ENCODE results near the gene CUBN. TPM values are rescaled to one million over a fixed set of nuclear protein-coding genes. Genes with fewer than 3 reads are reported as not detected.

The CUBN gene
- total RNA-seq, 1 experiment from 2014 or later: 0.07 TPM

DNA sequence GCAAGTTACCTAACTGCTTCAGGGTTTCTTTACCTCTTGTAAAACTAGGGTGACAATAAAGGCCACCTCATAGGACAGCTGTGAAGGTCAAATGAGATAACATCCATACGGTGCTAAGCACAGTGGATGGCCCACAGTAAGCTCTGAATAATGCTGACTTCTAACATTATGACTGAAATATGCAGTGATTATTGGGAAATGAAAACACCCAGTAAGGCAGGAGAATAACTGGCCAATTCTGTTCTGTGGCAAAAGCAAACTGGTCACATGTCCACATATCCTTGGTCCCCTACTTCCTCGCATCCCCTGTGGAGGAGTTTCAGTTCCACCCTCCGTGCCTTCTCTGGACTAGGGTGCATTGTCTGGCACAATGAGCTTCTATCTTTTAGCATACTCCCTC, 1.4 kb downstream of the CUBN start:
- Histone ChIP-seq H3K4me3 (no peak overlapping the region), H3F3A (ENCODE audit: insufficient read depth, low read depth) (peaks cover 5% of the 10 kb centered on the region; the same call in 1 of the 2 replicates), H3K9me3 (ENCODE audit: insufficient read depth, low read depth) (no peaks in the 10 kb centered on the region), H2AFZ (no peak overlapping the region), H3K9me2 (ENCODE audit: insufficient read depth) (no peaks in the 10 kb centered on the region; the same call in 1 of the 2 replicates), H3K36me3 (ENCODE audit: low read depth) (no peaks in the 10 kb centered on the region), H4K20me1 (ENCODE audit: insufficient read depth) (no peaks in the 10 kb centered on the region), H3K27ac (no peak overlapping the region), H3K79me2 (ENCODE audit: low read depth) (no peaks in the 10 kb centered on the region), H3K27me3 (ENCODE audit: insufficient read depth, low read depth) (no peaks in the 10 kb centered on the region), H3K4me1 (replicated peaks; ENCODE audit: insufficient read depth) (peaks cover 10% of the 10 kb centered on the region), H3K4me2 (no peak overlapping the region)
- no TSS peak for BruUV-seq (replicated peaks)
- DNase-seq: no peak
- POLR2A ChIA-PET (ENCODE audit: unreplicated experiment): no interaction called here
- intact Hi-C loops (cut with micrococcal nuclease; ENCODE audit: unreplicated experiment): no loop called here
- CTCF ChIA-PET: no interaction called here
- TF ChIP-seq, protein P1, sequence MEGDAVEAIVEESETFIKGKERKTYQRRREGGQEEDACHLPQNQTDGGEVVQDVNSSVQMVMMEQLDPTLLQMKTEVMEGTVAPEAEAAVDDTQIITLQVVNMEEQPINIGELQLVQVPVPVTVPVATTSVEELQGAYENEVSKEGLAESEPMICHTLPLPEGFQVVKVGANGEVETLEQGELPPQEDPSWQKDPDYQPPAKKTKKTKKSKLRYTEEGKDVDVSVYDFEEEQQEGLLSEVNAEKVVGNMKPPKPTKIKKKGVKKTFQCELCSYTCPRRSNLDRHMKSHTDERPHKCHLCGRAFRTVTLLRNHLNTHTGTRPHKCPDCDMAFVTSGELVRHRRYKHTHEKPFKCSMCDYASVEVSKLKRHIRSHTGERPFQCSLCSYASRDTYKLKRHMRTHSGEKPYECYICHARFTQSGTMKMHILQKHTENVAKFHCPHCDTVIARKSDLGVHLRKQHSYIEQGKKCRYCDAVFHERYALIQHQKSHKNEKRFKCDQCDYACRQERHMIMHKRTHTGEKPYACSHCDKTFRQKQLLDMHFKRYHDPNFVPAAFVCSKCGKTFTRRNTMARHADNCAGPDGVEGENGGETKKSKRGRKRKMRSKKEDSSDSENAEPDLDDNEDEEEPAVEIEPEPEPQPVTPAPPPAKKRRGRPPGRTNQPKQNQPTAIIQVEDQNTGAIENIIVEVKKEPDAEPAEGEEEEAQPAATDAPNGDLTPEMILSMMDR (conservative IDR thresholded peaks at IDR 0.05): no peak
- TF ChIP-seq EZH2 (IDR thresholded peaks at IDR 0.05; ENCODE audit: low read depth): no peak

DNA sequence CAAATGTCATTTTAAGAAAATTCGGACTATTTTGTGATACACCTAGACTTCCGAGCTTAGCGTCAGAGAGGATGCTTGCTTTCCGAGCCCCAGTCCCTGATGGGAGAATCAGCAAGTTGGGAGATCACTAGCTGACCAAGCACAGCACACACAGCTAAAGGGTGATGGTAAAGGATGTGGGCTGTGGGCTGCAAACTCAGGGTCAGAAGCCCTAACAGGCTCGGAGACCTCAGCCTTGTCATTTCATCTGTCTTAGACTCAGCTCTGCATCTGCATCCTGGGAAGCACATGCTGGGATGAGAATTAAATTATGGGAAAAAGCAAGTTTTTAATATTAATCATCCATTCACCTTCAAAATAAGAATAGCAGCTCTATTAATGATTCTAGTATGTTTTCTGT, 3.3 kb downstream of the CUBN start:
- Histone ChIP-seq H3K9me3 (ENCODE audit: insufficient read depth, low read depth) (no peaks in the 10 kb centered on the region), H2AFZ (no peak overlapping the region), H3K4me2 (no peak overlapping the region), H3K27ac (no peak overlapping the region), H3K27me3 (ENCODE audit: insufficient read depth, low read depth) (no peaks in the 10 kb centered on the region), H3K4me1 (replicated peaks; ENCODE audit: insufficient read depth) (peaks cover 14% of the 10 kb centered on the region), H3F3A (ENCODE audit: insufficient read depth, low read depth) (peaks cover 5% of the 10 kb centered on the region; the same call in 1 of the 2 replicates), H4K20me1 (ENCODE audit: insufficient read depth) (no peaks in the 10 kb centered on the region), H3K36me3 (ENCODE audit: low read depth) (no peaks in the 10 kb centered on the region), H3K79me2 (ENCODE audit: low read depth) (no peaks in the 10 kb centered on the region), H3K4me3 (no peak overlapping the region), H3K9me2 (ENCODE audit: insufficient read depth) (no peaks in the 10 kb centered on the region)
- intact Hi-C loops (cut with micrococcal nuclease; ENCODE audit: unreplicated experiment): no loop called here
- ChIA-PET POLR2A (ENCODE audit: unreplicated experiment) (no interaction called here), CTCF (no interaction called here)
- TF ChIP-seq EZH2 (IDR thresholded peaks at IDR 0.05; ENCODE audit: low read depth): no peak
- TF ChIP-seq, protein P1 (conservative IDR thresholded peaks at IDR 0.05): no peak
- no TSS peak for BruUV-seq (replicated peaks)
- no peak for DNase-seq

- H3K27ac ChIP-seq: no peak overlapping the region
Measured at GRCh38 chr10:17125206-17125893, 4.3 kb downstream of the CUBN start.

More at GRCh38 chr10:17125206-17125893, 4.3 kb downstream of the CUBN start:
- TF ChIP-seq, protein P1 (conservative IDR thresholded peaks at IDR 0.05): no peak
- TF ChIP-seq EZH2 (IDR thresholded peaks at IDR 0.05; ENCODE audit: low read depth): no peak
- H3K9me2 ChIP-seq (ENCODE audit: insufficient read depth): no peaks in the 10 kb centered on the region
- intact Hi-C loops (cut with micrococcal nuclease; ENCODE audit: unreplicated experiment): no loop called here
- H3K4me1 ChIP-seq (replicated peaks; ENCODE audit: insufficient read depth): peaks cover 14% of the 10 kb centered on the region
- no peaks in the 10 kb centered on the region for H3K79me2 ChIP-seq (ENCODE audit: low read depth)
- DNase-seq: no peak
- no peaks in the 10 kb centered on the region for H4K20me1 ChIP-seq (ENCODE audit: insufficient read depth)
- ChIA-PET POLR2A (ENCODE audit: unreplicated experiment) (no interaction called here), CTCF (no interaction called here)
- H3K4me2 ChIP-seq: no peak overlapping the region
- no peak overlapping the region for H3K4me3 ChIP-seq
- no peaks in the 10 kb centered on the region for H3K9me3 ChIP-seq (ENCODE audit: insufficient read depth, low read depth)
- H3K27me3 ChIP-seq (ENCODE audit: insufficient read depth, low read depth): no peaks in the 10 kb centered on the region
- no peaks in the 10 kb centered on the region for H3K36me3 ChIP-seq (ENCODE audit: low read depth)
- peaks cover 5% of the 10 kb centered on the region; the same call in 1 of the 2 replicates for H3F3A ChIP-seq (ENCODE audit: insufficient read depth, low read depth)
- H2AFZ ChIP-seq: no peak overlapping the region
- BruUV-seq (replicated peaks): no TSS peak
